ENCODE results near the gene KCNIP1.

The KCNIP1 gene

DNA sequence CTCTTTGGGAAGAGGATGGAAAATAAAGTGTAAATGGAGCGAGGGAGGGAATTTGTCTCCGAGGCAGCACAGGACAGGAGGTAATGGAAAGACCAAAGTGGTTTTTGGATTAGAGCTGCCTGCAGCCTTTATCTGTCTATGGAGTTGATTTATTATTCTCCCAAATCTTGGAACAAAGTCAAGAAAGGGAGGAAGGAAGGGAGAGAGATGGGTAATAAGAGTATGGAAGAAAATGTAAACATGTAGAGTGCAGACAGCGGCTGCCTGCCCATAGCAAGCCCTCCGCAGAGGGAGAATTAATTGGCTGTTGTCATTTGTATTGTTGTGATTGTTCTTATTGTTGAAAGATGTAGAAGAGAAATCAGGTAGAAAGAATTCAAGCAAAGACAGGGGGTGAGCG, 15.7 kb downstream of the KCNIP1 start:
- H3K4me3 ChIP-seq (ENCODE audit: low read depth, low read length), result no peak overlapping the region
- DNase-seq (ENCODE audit: low read depth), result no peak
- TF ChIP-seq, protein P1, sequence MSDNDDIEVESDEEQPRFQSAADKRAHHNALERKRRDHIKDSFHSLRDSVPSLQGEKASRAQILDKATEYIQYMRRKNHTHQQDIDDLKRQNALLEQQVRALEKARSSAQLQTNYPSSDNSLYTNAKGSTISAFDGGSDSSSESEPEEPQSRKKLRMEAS (IDR thresholded peaks at IDR 0.05; ENCODE audit: low read depth, low read length), result no peak
- TF ChIP-seq POLR2A (IDR thresholded peaks at IDR 0.05; ENCODE audit: extremely low read depth, insufficient read length), result no peak
- TF ChIP-seq, protein P2, sequence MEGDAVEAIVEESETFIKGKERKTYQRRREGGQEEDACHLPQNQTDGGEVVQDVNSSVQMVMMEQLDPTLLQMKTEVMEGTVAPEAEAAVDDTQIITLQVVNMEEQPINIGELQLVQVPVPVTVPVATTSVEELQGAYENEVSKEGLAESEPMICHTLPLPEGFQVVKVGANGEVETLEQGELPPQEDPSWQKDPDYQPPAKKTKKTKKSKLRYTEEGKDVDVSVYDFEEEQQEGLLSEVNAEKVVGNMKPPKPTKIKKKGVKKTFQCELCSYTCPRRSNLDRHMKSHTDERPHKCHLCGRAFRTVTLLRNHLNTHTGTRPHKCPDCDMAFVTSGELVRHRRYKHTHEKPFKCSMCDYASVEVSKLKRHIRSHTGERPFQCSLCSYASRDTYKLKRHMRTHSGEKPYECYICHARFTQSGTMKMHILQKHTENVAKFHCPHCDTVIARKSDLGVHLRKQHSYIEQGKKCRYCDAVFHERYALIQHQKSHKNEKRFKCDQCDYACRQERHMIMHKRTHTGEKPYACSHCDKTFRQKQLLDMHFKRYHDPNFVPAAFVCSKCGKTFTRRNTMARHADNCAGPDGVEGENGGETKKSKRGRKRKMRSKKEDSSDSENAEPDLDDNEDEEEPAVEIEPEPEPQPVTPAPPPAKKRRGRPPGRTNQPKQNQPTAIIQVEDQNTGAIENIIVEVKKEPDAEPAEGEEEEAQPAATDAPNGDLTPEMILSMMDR (IDR thresholded peaks at IDR 0.05; ENCODE audit: low read depth, low read length), result no peak
- TF ChIP-seq MYC (IDR thresholded peaks at IDR 0.05; ENCODE audit: low read depth, low read length), result no peak

DNA sequence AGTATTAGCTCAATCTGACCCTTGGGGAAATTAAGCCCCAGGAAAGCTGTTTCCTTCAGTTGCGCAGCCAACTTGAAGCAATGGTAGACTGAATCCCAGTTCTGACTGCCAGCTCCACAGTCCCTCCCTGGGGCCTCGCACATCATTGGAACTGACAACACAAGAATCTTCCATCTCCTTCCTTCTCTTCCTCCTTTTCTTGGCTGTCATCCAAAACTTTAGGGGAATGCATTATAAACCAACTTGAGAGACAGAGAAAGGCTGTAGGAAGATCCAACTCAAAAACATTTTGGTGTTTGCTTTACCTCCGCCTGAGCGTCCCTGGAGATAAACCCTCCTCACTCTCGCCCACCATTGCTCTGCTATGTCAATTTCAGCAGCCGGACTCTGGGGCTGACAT, 16.6 kb downstream of the KCNIP1 start:
- TF ChIP-seq POLR2A (IDR thresholded peaks at IDR 0.05; ENCODE audit: extremely low read depth, insufficient read length) (no peak), MYC (IDR thresholded peaks at IDR 0.05; ENCODE audit: low read depth, low read length) (no peak)
- TF ChIP-seq, protein P1 (IDR thresholded peaks at IDR 0.05; ENCODE audit: low read depth, low read length), result no peak
- TF ChIP-seq, protein P2 (IDR thresholded peaks at IDR 0.05; ENCODE audit: low read depth, low read length), result no peak
- no peak overlapping the region for H3K4me3 ChIP-seq (ENCODE audit: low read depth, low read length)
- DNase-seq (ENCODE audit: low read depth), result no peak

DNA sequence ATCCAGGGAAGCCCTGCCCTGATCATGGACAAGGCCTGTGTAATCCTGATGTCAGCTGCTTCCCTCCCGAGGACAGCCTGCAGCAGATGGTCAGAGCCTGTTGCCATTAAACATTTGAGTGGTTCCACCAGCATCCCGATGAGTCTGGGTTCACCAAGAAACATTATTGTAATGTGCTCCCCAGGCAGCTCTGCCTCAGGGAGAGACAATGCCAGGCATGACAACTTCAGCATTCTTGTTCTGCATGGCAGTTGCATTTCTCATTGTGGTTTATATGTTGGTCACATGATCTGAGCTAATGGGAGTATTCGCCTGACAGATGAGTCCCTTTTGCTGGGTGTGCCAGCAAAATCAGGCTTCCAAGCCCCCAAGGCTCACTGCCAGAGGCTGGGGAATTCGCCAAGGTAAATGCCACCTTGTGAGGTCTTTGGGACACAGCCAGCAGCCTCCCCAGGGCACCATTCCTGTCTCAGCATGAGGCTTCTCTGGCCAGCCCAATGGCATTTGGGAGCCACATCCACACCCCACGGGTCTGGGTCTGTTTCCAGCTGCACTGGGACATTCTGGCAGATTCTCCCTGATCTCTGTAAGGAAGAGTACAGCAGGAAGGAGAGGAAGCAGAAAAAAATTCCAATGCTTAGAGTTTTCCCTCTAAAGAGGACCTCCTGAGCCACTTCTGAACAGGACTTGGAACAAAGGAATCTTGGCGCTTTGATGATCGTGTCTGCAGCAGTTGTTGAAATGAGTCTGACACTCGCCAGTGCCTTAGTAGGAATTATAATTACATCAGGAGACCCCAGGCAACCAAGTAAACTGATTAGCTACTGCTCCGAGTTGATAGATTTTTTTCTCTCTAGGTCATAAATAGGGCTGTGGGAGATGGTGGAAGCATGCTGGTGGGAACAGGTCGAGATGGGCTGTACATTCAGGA, 18.7 kb downstream of the KCNIP1 start:
- H3K4me3 ChIP-seq (ENCODE audit: low read depth, low read length), result no peak overlapping the region
- TF ChIP-seq MYC (IDR thresholded peaks at IDR 0.05; ENCODE audit: low read depth, low read length) (no peak), POLR2A (IDR thresholded peaks at IDR 0.05; ENCODE audit: extremely low read depth, insufficient read length) (no peak)
- TF ChIP-seq, protein P2 (IDR thresholded peaks at IDR 0.05; ENCODE audit: low read depth, low read length), result no peak
- TF ChIP-seq, protein P1 (IDR thresholded peaks at IDR 0.05; ENCODE audit: low read depth, low read length), result no peak
- no peak for DNase-seq (ENCODE audit: low read depth)

DNA sequence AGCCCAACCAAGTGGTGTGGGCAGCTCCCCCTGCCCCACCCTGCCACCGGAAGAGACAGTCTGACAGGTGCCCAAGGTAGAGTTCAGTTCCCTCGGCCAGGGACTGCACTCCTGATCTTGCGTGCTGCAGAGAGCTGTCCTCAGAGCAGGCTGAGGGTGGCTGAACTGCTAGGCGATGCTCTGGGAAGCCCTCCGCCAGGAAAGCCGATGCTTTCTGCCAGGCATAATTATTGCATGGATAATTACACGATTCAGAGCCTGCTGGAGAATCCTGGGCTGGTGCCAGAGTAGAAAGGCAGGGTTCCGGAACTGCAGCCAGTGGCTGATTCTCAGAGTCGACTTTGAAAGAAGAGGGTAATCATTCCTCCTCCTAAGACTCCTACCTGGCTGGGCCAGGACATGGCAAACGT, 19.3 kb downstream of the KCNIP1 start:
- DNase-seq (ENCODE audit: low read depth), result no peak
- no peak for TF ChIP-seq POLR2A (IDR thresholded peaks at IDR 0.05; ENCODE audit: extremely low read depth, insufficient read length)
- TF ChIP-seq, protein P2 (IDR thresholded peaks at IDR 0.05; ENCODE audit: low read depth, low read length), result no peak
- no peak for TF ChIP-seq MYC (IDR thresholded peaks at IDR 0.05; ENCODE audit: low read depth, low read length)
- TF ChIP-seq, protein P1 (IDR thresholded peaks at IDR 0.05; ENCODE audit: low read depth, low read length), result no peak
- H3K4me3 ChIP-seq (ENCODE audit: low read depth, low read length), result no peak overlapping the region

DNA sequence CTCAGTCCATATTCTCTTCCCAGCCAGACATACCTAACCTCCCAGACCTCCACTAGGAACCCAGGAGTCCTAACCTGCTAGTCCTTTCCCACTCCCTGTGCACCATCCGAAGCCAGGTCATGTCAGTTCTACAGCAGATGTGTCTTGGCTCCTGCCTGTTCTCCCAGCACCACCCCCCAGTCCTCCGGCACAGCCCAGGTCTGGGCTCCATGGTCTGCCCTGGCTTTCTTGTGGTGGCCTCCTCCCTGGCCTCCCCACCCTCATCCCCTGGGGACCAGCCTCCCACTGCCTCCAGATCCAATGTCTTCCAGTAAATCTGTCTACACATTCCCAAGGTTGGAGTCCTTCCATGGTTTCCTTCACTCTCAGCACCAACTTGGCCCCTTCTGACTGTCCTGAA, 20.0 kb downstream of the KCNIP1 start:
- DNase-seq (ENCODE audit: low read depth), result no peak
- no peak overlapping the region for H3K4me3 ChIP-seq (ENCODE audit: low read depth, low read length)
- TF ChIP-seq, protein P1 (IDR thresholded peaks at IDR 0.05; ENCODE audit: low read depth, low read length), result no peak
- TF ChIP-seq, protein P2 (IDR thresholded peaks at IDR 0.05; ENCODE audit: low read depth, low read length), result no peak
- TF ChIP-seq POLR2A (IDR thresholded peaks at IDR 0.05; ENCODE audit: extremely low read depth, insufficient read length) (no peak), MYC (IDR thresholded peaks at IDR 0.05; ENCODE audit: low read depth, low read length) (no peak)

All from NB4 (cell line).